Fibroblast of pulmonary artery (primary cell): ENCODE measurements around the gene BOLA3.

Experiments used
- DNase-seq: peaks from one replicate; pipeline ENCODE4 v3.0.0-alpha.2; 2010; ENCODE audit warnings: low read depth
- H3K4me3 ChIP-seq: replicated peaks from 2 replicates; pipeline ENCODE4 v1.5.1; 2011; ENCODE audit warnings: low read depth, mild to moderate bottlenecking, control low read depth, low read length, moderate library complexity
- TF ChIP-seq, protein P1 (sequence below): IDR thresholded peaks from 2 replicates; pipeline ENCODE4 v1.5.1; 2011; ENCODE audit warnings: mild to moderate bottlenecking, control low read depth, low read length, inconsistent platforms; ENCODE audit errors: missing control alignments

BOLA3 gene

DNA sequence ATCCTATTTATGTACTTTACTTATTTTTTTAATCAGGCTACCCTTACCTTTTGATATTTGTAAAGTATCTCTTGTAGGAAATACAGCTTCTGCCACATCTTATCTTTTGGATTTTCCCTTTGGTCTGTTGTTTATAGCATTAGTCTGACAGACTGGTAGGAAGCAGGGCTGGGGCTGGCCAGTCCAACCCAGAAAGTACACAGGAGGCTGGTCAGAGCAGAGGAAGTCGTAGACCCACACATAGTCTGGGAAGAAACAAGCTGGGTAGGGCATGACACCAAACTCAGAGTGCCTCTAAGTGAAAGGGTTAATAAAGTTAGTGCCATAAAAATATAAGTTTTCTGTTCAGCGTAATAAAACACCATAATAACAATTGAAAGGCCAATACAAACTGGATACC lies 51.7 kb downstream of the BOLA3 start:
- no peak overlapping the region for H3K4me3 ChIP-seq
- no peak for DNase-seq
- TF ChIP-seq, protein P1, sequence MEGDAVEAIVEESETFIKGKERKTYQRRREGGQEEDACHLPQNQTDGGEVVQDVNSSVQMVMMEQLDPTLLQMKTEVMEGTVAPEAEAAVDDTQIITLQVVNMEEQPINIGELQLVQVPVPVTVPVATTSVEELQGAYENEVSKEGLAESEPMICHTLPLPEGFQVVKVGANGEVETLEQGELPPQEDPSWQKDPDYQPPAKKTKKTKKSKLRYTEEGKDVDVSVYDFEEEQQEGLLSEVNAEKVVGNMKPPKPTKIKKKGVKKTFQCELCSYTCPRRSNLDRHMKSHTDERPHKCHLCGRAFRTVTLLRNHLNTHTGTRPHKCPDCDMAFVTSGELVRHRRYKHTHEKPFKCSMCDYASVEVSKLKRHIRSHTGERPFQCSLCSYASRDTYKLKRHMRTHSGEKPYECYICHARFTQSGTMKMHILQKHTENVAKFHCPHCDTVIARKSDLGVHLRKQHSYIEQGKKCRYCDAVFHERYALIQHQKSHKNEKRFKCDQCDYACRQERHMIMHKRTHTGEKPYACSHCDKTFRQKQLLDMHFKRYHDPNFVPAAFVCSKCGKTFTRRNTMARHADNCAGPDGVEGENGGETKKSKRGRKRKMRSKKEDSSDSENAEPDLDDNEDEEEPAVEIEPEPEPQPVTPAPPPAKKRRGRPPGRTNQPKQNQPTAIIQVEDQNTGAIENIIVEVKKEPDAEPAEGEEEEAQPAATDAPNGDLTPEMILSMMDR = no peak

DNA sequence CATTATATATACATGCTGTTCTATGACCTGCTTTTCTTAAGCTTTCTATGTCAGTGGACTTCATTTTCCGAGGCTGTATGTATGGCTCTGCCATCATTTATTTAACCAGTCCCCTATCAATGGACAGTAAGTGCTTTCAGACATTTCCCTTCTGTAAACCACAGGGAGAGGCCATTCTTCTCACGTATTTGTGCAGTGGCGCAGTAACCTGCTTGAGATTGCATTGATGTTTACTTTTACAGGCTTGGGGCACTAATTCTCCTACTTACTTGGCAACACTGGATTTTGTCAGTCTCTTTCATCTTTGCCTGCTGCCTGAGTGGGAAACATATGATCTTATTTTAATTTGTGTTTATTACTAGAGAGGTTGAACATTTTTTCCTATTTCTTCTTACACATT lies 52.1 kb downstream of the BOLA3 start:
- no peak overlapping the region for H3K4me3 ChIP-seq
- TF ChIP-seq, protein P1 = no peak
- no peak for DNase-seq

GRCh38 chr2:74094291-74094690 lies 53.4 kb downstream of the BOLA3 start:
- no peak for DNase-seq
- TF ChIP-seq, protein P1 = no peak
- H3K4me3 ChIP-seq = no peak overlapping the region

- TF ChIP-seq, protein P1 = no peak
- no peak overlapping the region for H3K4me3 ChIP-seq
Observed at GRCh38 chr2:74093840-74094239, 53.9 kb downstream of the BOLA3 start.

DNA sequence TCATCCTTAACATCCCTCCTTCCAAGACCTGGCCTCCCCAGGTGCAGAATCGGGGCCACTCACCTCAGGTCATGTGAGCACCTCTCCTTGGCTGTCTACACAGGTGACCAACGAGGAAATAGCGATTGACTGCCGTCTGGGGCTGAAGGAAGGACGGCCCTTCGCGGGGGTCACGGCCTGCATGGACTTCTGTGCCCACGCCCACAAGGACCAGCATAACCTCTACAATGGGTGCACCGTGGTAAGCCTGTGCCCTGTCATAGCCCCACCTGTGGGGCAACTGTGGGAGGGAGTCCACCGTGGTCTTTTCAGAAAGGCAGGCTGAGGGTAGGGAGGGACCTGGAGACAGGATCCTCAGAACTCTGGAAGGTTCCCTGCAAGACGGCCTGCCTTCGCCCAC lies 54.3 kb downstream of the BOLA3 start:
- TF ChIP-seq, protein P1 = no peak
- DNase-seq = no peak
- H3K4me3 ChIP-seq = no peak overlapping the region

More at GRCh38 chr2:74093840-74094239, 53.9 kb downstream of the BOLA3 start:
- DNase-seq = no peak

GRCh38 chr2:74092275-74092674 lies 55.4 kb downstream of the BOLA3 start:
- TF ChIP-seq, protein P1 = no peak
- no peak overlapping the region for H3K4me3 ChIP-seq
- no peak for DNase-seq

DNA sequence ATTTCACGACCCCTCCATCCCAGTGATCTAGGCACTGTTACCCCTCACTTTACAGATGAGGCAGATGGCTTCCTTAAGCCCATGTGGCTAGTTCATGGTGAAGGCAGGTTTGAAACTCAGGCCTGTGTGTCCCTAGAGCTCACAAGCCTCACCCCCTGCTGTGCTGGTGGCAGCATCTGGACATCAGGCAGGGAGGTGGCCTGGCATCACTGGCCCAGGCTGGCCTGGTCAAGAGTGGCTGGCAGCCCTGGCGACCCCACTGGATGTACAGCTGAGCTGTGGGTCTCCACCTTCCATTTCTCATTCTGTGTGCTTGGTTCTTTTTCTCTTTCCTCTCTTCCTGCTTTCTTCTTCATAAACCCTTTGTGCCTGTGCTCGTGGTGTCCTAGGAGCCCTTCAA lies 56.3 kb downstream of the BOLA3 start:
- TF ChIP-seq, protein P1 = no peak
- no peak overlapping the region for H3K4me3 ChIP-seq
- DNase-seq = no peak
